Lower leg skin (tissue), 4 donors: ENCODE measurements around the gene C1orf116. TPM values are rescaled to one million over a fixed set of nuclear protein-coding genes. Genes with fewer than 3 reads are reported as not detected.

Experiments used
- DNase-seq, 2 donors: peaks; one replicate each; pipeline ENCODE4 v3.0.0-alpha.2; 2019; ENCODE audit warnings: low spot score in 2 of 2
- H3K4me3 ChIP-seq: fragments of 200-600 bp; sonication (generic); 2 replicates; pipeline ENCODE4 v1.5.1; 2017; ENCODE audit warnings: mild to moderate bottlenecking, low read depth; ENCODE audit not compliant: poor library complexity, severe bottlenecking
- CTCF ChIP-seq, 3 donors: fragments of 450-650 bp; IDR thresholded peaks; one replicate each; pipeline ENCODE4 v1.5.1; 2016; ENCODE audit warnings: antibody characterized with exemption in 3 of 3, mild to moderate bottlenecking in 3 of 3, moderate library complexity in 2 of 3
- POLR2A ChIP-seq, 2 donors: fragments of 450-650 bp; IDR thresholded peaks; one replicate each; pipeline ENCODE4 v1.6.1; 2016 to 2017; ENCODE audit warnings: antibody characterized with exemption in 2 of 2, mild to moderate bottlenecking in 1 of 2, moderate library complexity in 1 of 2
- WGBS, 2 donors: methylation state at CpG; one replicate each; pipeline ENCODE4 v1.1.5; 2018; 5-methylcytosine and 5-hydroxymethylcytosine counted together
- intact Hi-C: fragments of 100-400 bp; cut with DNase I; formaldehyde crosslinking; loops from one replicate; pipeline ENCODE4 v1.15.0; 2023; ENCODE audit warnings: low total_unique reads
- total RNA-seq, 4 donors: library from RNA; depleted of rRNA; stranded (reverse); fragments of >200 nt; gene quantifications; one replicate each; pipeline ENCODE4 v1.1.0, GENCODE V29; 2016

The C1orf116 gene
- total RNA-seq, 4 donors from 2014 or later, result 81.5 to 137 (median 110) TPM

- no peak overlapping the region for H3K4me3 ChIP-seq
- intact Hi-C loops, result no loop called here
- 80 to 84% methylated on average over 6 of the region's 6 CpGs for WGBS, 2 donors
- TF ChIP-seq CTCF (IDR thresholded peaks at IDR 0.05) (no peak), POLR2A (IDR thresholded peaks at IDR 0.05) (no peak)
- DNase-seq, result no peak
Observed at GRCh38 chr1:207058878-207059867, 26.6 kb upstream of the C1orf116 start.

GRCh38 chr1:207058252-207058651 is 25.7 kb upstream of the C1orf116 start:
- 85 to 93% methylated on average over 4 of the region's 4 CpGs for WGBS, 2 donors
- intact Hi-C loops, result no loop called here
- no peak for TF ChIP-seq CTCF (IDR thresholded peaks at IDR 0.05)
- TF ChIP-seq POLR2A (IDR thresholded peaks at IDR 0.05), result no peak
- no peak for DNase-seq
- H3K4me3 ChIP-seq, result no peak overlapping the region

GRCh38 chr1:207056673-207057072 is 24.1 kb upstream of the C1orf116 start:
- no peak overlapping the region for H3K4me3 ChIP-seq
- WGBS, 2 donors, result 90 to 91% methylated on average over 6 of the region's 6 CpGs
- intact Hi-C loops, result no loop called here
- TF ChIP-seq POLR2A (IDR thresholded peaks at IDR 0.05), result no peak
- TF ChIP-seq CTCF (IDR thresholded peaks at IDR 0.05), result no peak
- DNase-seq, result no peak

- H3K4me3 ChIP-seq, result no peak overlapping the region
- intact Hi-C loops, result no loop called here
- no peak for DNase-seq
- TF ChIP-seq POLR2A (IDR thresholded peaks at IDR 0.05), result no peak
- TF ChIP-seq CTCF (IDR thresholded peaks at IDR 0.05), result no peak
- WGBS, 2 donors, result 76 to 81% methylated on average over 3 of the region's 3 CpGs
Observed at GRCh38 chr1:207055386-207056001, 22.9 kb upstream of the C1orf116 start.

GRCh38 chr1:207054491-207054890 is 21.9 kb upstream of the C1orf116 start:
- no peak for DNase-seq
- intact Hi-C loops, result no loop called here
- 30 to 36% methylated on average over 2 of the region's 2 CpGs for WGBS, 2 donors
- no peak for TF ChIP-seq POLR2A (IDR thresholded peaks at IDR 0.05)
- no peak for TF ChIP-seq CTCF (IDR thresholded peaks at IDR 0.05)
- no peak overlapping the region for H3K4me3 ChIP-seq
